H9 (cell line): ENCODE results near the gene PPARA. TPM values are rescaled to one million over a fixed set of nuclear protein-coding genes. Genes with fewer than 3 reads are reported as not detected.

ENCODE experiments used
- DNase-seq: peaks from one replicate; pipeline ENCODE4 v3.0.0-alpha.2; 2017
- H2AFZ ChIP-seq: one replicate; pipeline ENCODE4 v1.6.1; 2013; ENCODE audit warnings: mild to moderate bottlenecking, low read length, control low read depth, moderate library complexity
- H2AK5ac ChIP-seq: 2 replicates; pipeline ENCODE4 v1.6.1; 2013; ENCODE audit warnings: low read length, control low read depth, mixed read lengths; ENCODE audit not compliant: insufficient read length
- H2BK120ac ChIP-seq: one replicate; pipeline ENCODE4 v1.6.1; 2013; ENCODE audit warnings: low read depth, mild to moderate bottlenecking, low read length, control low read depth, inconsistent platforms; ENCODE audit not compliant: poor library complexity, severe bottlenecking
- H2BK12ac ChIP-seq: 2 replicates; pipeline ENCODE4 v1.6.1; 2013; ENCODE audit warnings: low read length, control low read depth, mixed read lengths, low read depth; ENCODE audit not compliant: insufficient read length
- H2BK15ac ChIP-seq: 2 replicates; pipeline ENCODE4 v1.6.1; 2013; ENCODE audit warnings: low read depth, low read length, control low read depth
- H2BK20ac ChIP-seq: one replicate; pipeline ENCODE4 v1.6.1; 2013; ENCODE audit warnings: low read depth, mild to moderate bottlenecking, low read length, control low read depth, inconsistent platforms; ENCODE audit not compliant: poor library complexity, severe bottlenecking
- H2BK5ac ChIP-seq: 2 replicates; pipeline ENCODE4 v1.6.1; 2013; ENCODE audit warnings: low read length, control low read depth, mixed read lengths; ENCODE audit not compliant: insufficient read length
- H3K14ac ChIP-seq: 2 replicates; pipeline ENCODE4 v1.6.1; 2013; ENCODE audit warnings: low read length, control low read depth; ENCODE audit not compliant: insufficient read depth
- H3K18ac ChIP-seq: 2 replicates; pipeline ENCODE4 v1.6.1; 2013; ENCODE audit warnings: low read depth, mild to moderate bottlenecking, mixed read lengths, low read length, control low read depth; ENCODE audit not compliant: insufficient read length
- H3K23ac ChIP-seq: 2 replicates; pipeline ENCODE4 v1.6.1; 2013; ENCODE audit warnings: low read length, control low read depth, mixed read lengths, low read depth; ENCODE audit not compliant: insufficient read length
- H3K23me2 ChIP-seq: 2 replicates; pipeline ENCODE4 v1.6.1; 2013; ENCODE audit warnings: low read depth, mild to moderate bottlenecking, mixed read lengths, low read length, control low read depth; ENCODE audit not compliant: insufficient read length, poor library complexity, severe bottlenecking
- H3K27ac ChIP-seq: 2 replicates; pipeline ENCODE4 v1.5.1; 2013; ENCODE audit warnings: low read length, control low read depth, mixed read lengths, low read depth; ENCODE audit not compliant: insufficient read length
- H3K27me3 ChIP-seq: 2 replicates; pipeline ENCODE4 v1.6.1; 2013; ENCODE audit warnings: low read length, control low read depth, inconsistent platforms; ENCODE audit not compliant: insufficient read depth
- H3K4ac ChIP-seq: 2 replicates; pipeline ENCODE4 v1.6.1; 2013; ENCODE audit warnings: low read depth, mild to moderate bottlenecking, control low read depth, inconsistent platforms, low read length, moderate library complexity
- H3K4me1 ChIP-seq: 2 replicates; pipeline ENCODE4 v1.6.1; 2013; ENCODE audit warnings: low read length, control low read depth, inconsistent platforms; ENCODE audit not compliant: insufficient read depth
- H3K4me2 ChIP-seq: 2 replicates; pipeline ENCODE4 v1.6.1; 2013; ENCODE audit warnings: low read length, control low read depth, mixed read lengths; ENCODE audit not compliant: insufficient read length, insufficient read depth
- H3K56ac ChIP-seq: 2 replicates; pipeline ENCODE4 v1.6.1; 2013; ENCODE audit warnings: low read depth, mild to moderate bottlenecking, mixed read lengths, low read length, control low read depth; ENCODE audit not compliant: insufficient read length
- H3K79me1 ChIP-seq: 2 replicates; pipeline ENCODE4 v1.6.1; 2013; ENCODE audit warnings: low read depth, mild to moderate bottlenecking, moderate library complexity, low read length, control low read depth, inconsistent platforms; ENCODE audit not compliant: insufficient read depth, poor library complexity, severe bottlenecking
- H3K79me2 ChIP-seq: 2 replicates; pipeline ENCODE4 v1.6.1; 2013; ENCODE audit warnings: low read length, control low read depth, inconsistent platforms; ENCODE audit not compliant: insufficient read depth
- H3K9ac ChIP-seq: 2 replicates; pipeline ENCODE4 v1.6.1; 2013; ENCODE audit warnings: low read length, control low read depth, mixed read lengths; ENCODE audit not compliant: insufficient read length; ENCODE audit errors: extremely low read depth
- H3K9me3 ChIP-seq: one replicate; pipeline ENCODE4 v1.6.1; 2013; ENCODE audit warnings: low read depth, low read length, inconsistent platforms; ENCODE audit not compliant: control insufficient read depth
- H3T11ph ChIP-seq: one replicate; pipeline ENCODE4 v1.6.1; 2013; ENCODE audit warnings: mild to moderate bottlenecking, low read length, control low read depth, inconsistent platforms
- H4K20me1 ChIP-seq: one replicate; pipeline ENCODE4 v1.6.1; 2013; ENCODE audit not compliant: control insufficient read depth, insufficient read length, insufficient read depth
- H4K5ac ChIP-seq: 2 replicates; pipeline ENCODE4 v1.6.1; 2013; ENCODE audit warnings: low read depth, mild to moderate bottlenecking, mixed read lengths, low read length, control low read depth; ENCODE audit not compliant: insufficient read length
- H4K8ac ChIP-seq: replicated peaks from 2 replicates; pipeline ENCODE4 v1.6.1; 2013; ENCODE audit warnings: low read length, control low read depth, mixed read lengths, low read depth; ENCODE audit not compliant: insufficient read length
- H4K91ac ChIP-seq: 2 replicates; pipeline ENCODE4 v1.6.1; 2013; ENCODE audit warnings: low read depth, mild to moderate bottlenecking, moderate library complexity, mixed read lengths, low read length, control low read depth; ENCODE audit not compliant: insufficient read length
- H3K27ac Mint-ChIP-seq, 3 experiments: 2 replicates in 2 of 3; 3 replicates in 1 of 3; pipeline ENCODE4 v1.8.0; 2020 to 2021; ENCODE audit warnings: mixed read lengths in 3 of 3, mild to moderate bottlenecking in 1 of 3, moderate library complexity in 1 of 3
- H3K27me3 Mint-ChIP-seq: 2 replicates; pipeline ENCODE4 v1.8.0; 2021; ENCODE audit warnings: low read depth, mild to moderate bottlenecking, moderate library complexity, mixed read lengths
- H3K36me3 Mint-ChIP-seq, 3 experiments: 2 replicates in 2 of 3; 3 replicates in 1 of 3; pipeline ENCODE4 v1.8.0; 2020 to 2021; ENCODE audit warnings: low read depth in 3 of 3, mixed read lengths in 3 of 3; ENCODE audit not compliant: insufficient read depth in 1 of 3
- H3K4me1 Mint-ChIP-seq, 2 experiments: 2 replicates each; pipeline ENCODE4 v1.8.0; 2020; ENCODE audit warnings: mixed read lengths in 2 of 2
- H3K4me3 Mint-ChIP-seq, 2 experiments: 2 replicates in 1 of 2; 3 replicates in 1 of 2; pipeline ENCODE4 v1.8.0; 2020 to 2021; ENCODE audit warnings: mild to moderate bottlenecking in 2 of 2, mixed read lengths in 2 of 2, moderate library complexity in 1 of 2
- H3K9me3 Mint-ChIP-seq, 2 experiments: 2 replicates in 1 of 2; 3 replicates in 1 of 2; pipeline ENCODE4 v1.8.0; 2020; ENCODE audit warnings: mild to moderate bottlenecking in 2 of 2, mixed read lengths in 2 of 2, moderate library complexity in 1 of 2
- WGBS: extraction: QIAGEN DNeasy Blood & Tissue Kit; methylation state at CpG from one replicate; pipeline ENCODE4 v1.1.7; 2013; ENCODE audit warnings: missing lambda C conversion rate, low lambda C conversion rate, mixed read lengths; ENCODE audit not compliant: insufficient read length; ENCODE audit errors: extremely low coverage; 5-methylcytosine and 5-hydroxymethylcytosine counted together
- total RNA-seq: library from RNA; stranded (reverse); gene quantifications from 2 replicates; pipeline ENCODE4 v1.2.1, GENCODE V29; 2021
- TF ChIP-seq, protein P1 (sequence below): fragments of 200-600 bp; sonication (generic); conservative IDR thresholded peaks from 3 replicates; pipeline ENCODE4 v1.8.0; 2021; ENCODE audit warnings: antibody characterized with exemption, mild to moderate bottlenecking

The PPARA gene
- total RNA-seq, 1 experiment from 2014 or later, result 7.3 TPM

DNA sequence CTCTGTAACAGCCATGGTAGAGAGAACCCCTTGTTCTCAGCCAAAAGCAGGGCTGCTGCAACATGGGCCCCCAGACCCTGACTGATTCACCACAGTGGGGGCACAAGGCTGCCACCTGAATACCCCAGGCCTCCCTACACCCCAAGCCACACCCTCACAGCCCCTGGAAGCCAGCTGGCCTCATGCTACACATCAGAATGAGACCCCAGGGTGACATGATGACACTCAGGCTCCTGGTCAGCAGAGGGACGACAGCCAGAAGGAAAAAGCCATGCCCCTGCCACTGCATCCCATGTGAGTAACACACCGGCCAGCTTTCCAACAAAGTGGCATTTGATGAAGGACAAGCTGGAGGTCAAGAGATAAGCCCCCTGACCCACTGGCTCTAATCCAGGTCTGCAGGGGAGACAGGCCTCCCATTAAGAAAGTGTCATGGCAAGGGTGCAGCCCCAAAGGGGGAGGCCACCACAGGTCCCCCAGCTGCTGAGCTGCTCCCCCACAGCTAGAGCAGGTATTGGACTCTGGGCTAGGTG, 97.2 kb downstream of the PPARA start:
- Mint-ChIP-seq H3K27me3 (peaks cover 9% of the 10 kb centered on the region), H3K9me3 (0 out of 5 replicates have a peak, but pooled peaks cover 0 to 3% of the 10 kb centered on the region in 2 experiments), H3K36me3 (peaks cover 1 to 8% (median 8%) of the 10 kb centered on the region in 3 experiments; a peak in 4 of 7 replicates), H3K27ac (no peak overlapping the region), H3K4me3 (no peak overlapping the region), H3K4me1 (peaks cover 8 to 16% of the 10 kb centered on the region in 2 experiments)
- Histone ChIP-seq H2AK5ac (no peak overlapping the region), H4K20me1 (no peaks in the 10 kb centered on the region), H4K91ac (no peak overlapping the region), H3K9ac (no peak overlapping the region), H3K23ac (no peak overlapping the region), H3K4me2 (no peak overlapping the region), H2AFZ (no peak overlapping the region), H3K4ac (no peak overlapping the region), H3K4me1 (no peaks in the 10 kb centered on the region), H3K23me2 (peaks cover 7% of the 10 kb centered on the region), H2BK15ac (no peak overlapping the region), H4K8ac (no peak overlapping the region), H2BK20ac (no peak overlapping the region), H4K5ac (no peak overlapping the region), H3K79me2 (no peaks in the 10 kb centered on the region), H3K27me3 (no peaks in the 10 kb centered on the region), H3K9me3 (no peaks in the 10 kb centered on the region), H3K79me1 (no peaks in the 10 kb centered on the region), H2BK12ac (no peak overlapping the region), H2BK5ac (no peak overlapping the region), H3K27ac (no peak overlapping the region), H3K14ac (no peak overlapping the region), H2BK120ac (no peak overlapping the region), H3K56ac (no peak overlapping the region), H3T11ph (no peak overlapping the region), H3K18ac (no peak overlapping the region)
- WGBS, result no CpG with 5 or more reads among the region's 2 CpGs
- no peak for DNase-seq
- TF ChIP-seq, protein P1, sequence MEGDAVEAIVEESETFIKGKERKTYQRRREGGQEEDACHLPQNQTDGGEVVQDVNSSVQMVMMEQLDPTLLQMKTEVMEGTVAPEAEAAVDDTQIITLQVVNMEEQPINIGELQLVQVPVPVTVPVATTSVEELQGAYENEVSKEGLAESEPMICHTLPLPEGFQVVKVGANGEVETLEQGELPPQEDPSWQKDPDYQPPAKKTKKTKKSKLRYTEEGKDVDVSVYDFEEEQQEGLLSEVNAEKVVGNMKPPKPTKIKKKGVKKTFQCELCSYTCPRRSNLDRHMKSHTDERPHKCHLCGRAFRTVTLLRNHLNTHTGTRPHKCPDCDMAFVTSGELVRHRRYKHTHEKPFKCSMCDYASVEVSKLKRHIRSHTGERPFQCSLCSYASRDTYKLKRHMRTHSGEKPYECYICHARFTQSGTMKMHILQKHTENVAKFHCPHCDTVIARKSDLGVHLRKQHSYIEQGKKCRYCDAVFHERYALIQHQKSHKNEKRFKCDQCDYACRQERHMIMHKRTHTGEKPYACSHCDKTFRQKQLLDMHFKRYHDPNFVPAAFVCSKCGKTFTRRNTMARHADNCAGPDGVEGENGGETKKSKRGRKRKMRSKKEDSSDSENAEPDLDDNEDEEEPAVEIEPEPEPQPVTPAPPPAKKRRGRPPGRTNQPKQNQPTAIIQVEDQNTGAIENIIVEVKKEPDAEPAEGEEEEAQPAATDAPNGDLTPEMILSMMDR, result no peak
